Osteoblast (primary cell): Measurements from ENCODE around the gene RNLS. TPM values are rescaled to one million over a fixed set of nuclear protein-coding genes. Genes with fewer than 3 reads are reported as not detected.

Experiments used
- DNase-seq: peaks from one replicate; pipeline ENCODE4 v3.0.0; 2011; ENCODE audit warnings: low spot score, mixed read lengths; ENCODE audit not compliant: insufficient read length; ENCODE audit errors: missing footprints
- H2AFZ ChIP-seq: 2 replicates; pipeline ENCODE4 v1.6.0; 2011; ENCODE audit warnings: mild to moderate bottlenecking, low read length
- H3K27ac ChIP-seq: 2 replicates; pipeline ENCODE4 v1.5.1; 2011; ENCODE audit warnings: mild to moderate bottlenecking, low read depth, low read length, moderate library complexity
- H3K27me3 ChIP-seq: 2 replicates; pipeline ENCODE4 v1.6.0; 2012; ENCODE audit warnings: mild to moderate bottlenecking, control low read depth, inconsistent platforms, low read length, moderate library complexity; ENCODE audit not compliant: insufficient read depth
- H3K36me3 ChIP-seq: 2 replicates; pipeline ENCODE4 v1.5.1; 2011; ENCODE audit warnings: mild to moderate bottlenecking, low read length, control low read depth, moderate library complexity; ENCODE audit not compliant: insufficient read depth
- H3K4me1 ChIP-seq: 2 replicates; pipeline ENCODE4 v1.5.1; 2011; ENCODE audit warnings: mild to moderate bottlenecking, low read length, control low read depth, moderate library complexity; ENCODE audit not compliant: insufficient read depth
- H3K4me2 ChIP-seq: 2 replicates; pipeline ENCODE4 v1.6.0; 2011; ENCODE audit warnings: mild to moderate bottlenecking, low read length; ENCODE audit not compliant: insufficient read depth
- H3K4me3 ChIP-seq: fragments of 200-600 bp; sonication (generic); 3 replicates; pipeline ENCODE4 v1.5.1; 2012; ENCODE audit warnings: mild to moderate bottlenecking, low read length, inconsistent platforms; ENCODE audit not compliant: insufficient read depth
- H3K79me2 ChIP-seq: 2 replicates; pipeline ENCODE4 v1.6.0; 2012; ENCODE audit warnings: mild to moderate bottlenecking, low read length, control low read depth, inconsistent platforms; ENCODE audit not compliant: insufficient read depth
- H3K9me3 ChIP-seq: 2 replicates; pipeline ENCODE4 v1.5.1; 2011; ENCODE audit warnings: low read depth, low read length, control low read depth
- H4K20me1 ChIP-seq: 2 replicates; pipeline ENCODE4 v1.6.0; 2012; ENCODE audit warnings: mild to moderate bottlenecking, low read length, control low read depth; ENCODE audit not compliant: insufficient read depth
- CTCF ChIP-seq: IDR thresholded peaks from 2 replicates; pipeline ENCODE4 v1.5.1; 2011; ENCODE audit warnings: mild to moderate bottlenecking, low read depth, low read length, moderate library complexity; ENCODE audit errors: extremely low read depth
- total RNA-seq: library from RNA; depleted of rRNA; stranded (reverse); fragments of >200 nt; gene quantifications from 2 replicates; pipeline ENCODE4 v1.2.3, GENCODE V29; 2012

Gene RNLS
- total RNA-seq, 1 donor = 22.4 TPM

- Histone ChIP-seq H3K4me2 (no peak overlapping the region), H4K20me1 (no peaks in the 10 kb centered on the region), H3K27ac (no peak overlapping the region), H3K4me3 (no peak overlapping the region), H3K36me3 (no peaks in the 10 kb centered on the region), H2AFZ (no peak overlapping the region), H3K9me3 (no peaks in the 10 kb centered on the region), H3K79me2 (no peaks in the 10 kb centered on the region), H3K27me3 (no peaks in the 10 kb centered on the region), H3K4me1 (peaks cover 15% of the 10 kb centered on the region)
- no peak for DNase-seq
- TF ChIP-seq CTCF = no peak
Measured at GRCh38 chr10:88297103-88297502, 286.0 kb downstream of the RNLS start.

- H3K9me3 ChIP-seq = no peaks in the 10 kb centered on the region
- no peak for TF ChIP-seq CTCF
Measured at GRCh38 chr10:88293651-88294230, 289.4 kb downstream of the RNLS start.

GRCh38 chr10:88293073-88293472 lies 290.0 kb downstream of the RNLS start:
- H3K36me3 ChIP-seq = no peaks in the 10 kb centered on the region
- no peak for TF ChIP-seq CTCF
- no peak for DNase-seq

More at GRCh38 chr10:88293651-88294230, 289.4 kb downstream of the RNLS start:
- Histone ChIP-seq H3K4me3 (no peak overlapping the region), H3K27me3 (no peaks in the 10 kb centered on the region), H3K79me2 (no peaks in the 10 kb centered on the region), H3K4me2 (no peak overlapping the region), H3K4me1 (peaks cover 25% of the 10 kb centered on the region), H3K36me3 (no peaks in the 10 kb centered on the region), H4K20me1 (no peaks in the 10 kb centered on the region), H3K27ac (no peak overlapping the region), H2AFZ (no peak overlapping the region)
- DNase-seq = no peak

GRCh38 chr10:88292185-88292514 lies 291.0 kb downstream of the RNLS start:
- no peak for TF ChIP-seq CTCF
- H3K4me3 ChIP-seq = no peak overlapping the region
- H3K79me2 ChIP-seq = no peaks in the 10 kb centered on the region
- H3K36me3 ChIP-seq = no peaks in the 10 kb centered on the region
- H3K4me2 ChIP-seq = no peak overlapping the region
- H3K27me3 ChIP-seq = no peaks in the 10 kb centered on the region
- H3K9me3 ChIP-seq = no peaks in the 10 kb centered on the region
- H4K20me1 ChIP-seq = no peaks in the 10 kb centered on the region
- no peak overlapping the region for H2AFZ ChIP-seq
- H3K27ac ChIP-seq = no peak overlapping the region
- H3K4me1 ChIP-seq = peaks cover 25% of the 10 kb centered on the region
- no peak for DNase-seq

More at GRCh38 chr10:88293073-88293472, 290.0 kb downstream of the RNLS start:
- Histone ChIP-seq H3K4me3 (no peak overlapping the region), H3K4me2 (no peak overlapping the region), H3K27me3 (no peaks in the 10 kb centered on the region), H3K4me1 (peaks cover 25% of the 10 kb centered on the region), H4K20me1 (no peaks in the 10 kb centered on the region), H3K9me3 (no peaks in the 10 kb centered on the region), H3K27ac (no peak overlapping the region), H2AFZ (no peak overlapping the region), H3K79me2 (no peaks in the 10 kb centered on the region)
